GM21723 (cell line): ENCODE data around the gene ELN.
"Not testable (repeated sequence)": the region's sequence is repeated elsewhere in the genome, so short reads cannot be mapped to it uniquely, and the experiment has no call there.

ENCODE experiments used
- ATAC-seq: cut with Tn5 transposase; IDR thresholded peaks from one replicate; pipeline ENCODE4 v1.9.1; 2021; ENCODE audit warnings: mild to moderate bottlenecking, moderate library complexity; ENCODE audit not compliant: unreplicated experiment

ELN gene

GRCh38 chr7:74027683-74028320 is at the start of gene ELN:
Gene ELN (plus strand): TSS chr7:74028173. CDS start chr7:74028188, 15 bp downstream.
- no peak for ATAC-seq

- ATAC-seq: no peak
Observed at GRCh38 chr7:73978661-73979563, 49.1 kb upstream of the ELN start.

- ATAC-seq: not testable (repeated sequence)
Observed at GRCh38 chr7:73979656-73980055, 48.3 kb upstream of the ELN start.

GRCh38 chr7:73980206-73980605 is 47.8 kb upstream of the ELN start:
- ATAC-seq: no peak

- no peak for ATAC-seq
Observed at GRCh38 chr7:73981933-73982332, 46.0 kb upstream of the ELN start.

- no peak for ATAC-seq
Observed at GRCh38 chr7:73983437-73984164, 44.4 kb upstream of the ELN start.

GRCh38 chr7:73984481-73985205 is 43.3 kb upstream of the ELN start:
- ATAC-seq: no peak

- no peak for ATAC-seq
Observed at GRCh38 chr7:73985737-73986141, 42.2 kb upstream of the ELN start.

GRCh38 chr7:73986158-73986631 is 41.8 kb upstream of the ELN start:
- ATAC-seq: no peak

GRCh38 chr7:73987298-73987697 is 40.7 kb upstream of the ELN start:
- no peak for ATAC-seq

GRCh38 chr7:73988197-73988596 is 39.8 kb upstream of the ELN start:
- no peak for ATAC-seq

- no peak for ATAC-seq
Observed at GRCh38 chr7:73991522-73992100, 36.4 kb upstream of the ELN start.

- ATAC-seq: no peak
Observed at GRCh38 chr7:73992101-73992562, 35.8 kb upstream of the ELN start.

- no peak for ATAC-seq
Observed at GRCh38 chr7:73994023-73994422, 34.0 kb upstream of the ELN start.

- ATAC-seq: no peak
Observed at GRCh38 chr7:73994761-73995160, 33.2 kb upstream of the ELN start.

GRCh38 chr7:73995330-73995729 is 32.6 kb upstream of the ELN start:
- ATAC-seq: no peak

- ATAC-seq: no peak
Observed at GRCh38 chr7:73995821-73996511, 32.0 kb upstream of the ELN start.

GRCh38 chr7:73997056-73997455 is 30.9 kb upstream of the ELN start:
- no peak for ATAC-seq

GRCh38 chr7:73999664-74000435 is 28.1 kb upstream of the ELN start:
- ATAC-seq: no peak
